Nephron (organoid): ENCODE results near the gene MYT1.

Experiments used
- H3K27ac Mint-ChIP-seq, 3 experiments: 2 replicates each; pipeline ENCODE4 v1.8.0; 2020; ENCODE audit warnings: mixed read lengths in 3 of 3, mild to moderate bottlenecking in 2 of 3, moderate library complexity in 1 of 3
- H3K27me3 Mint-ChIP-seq: 2 replicates; pipeline ENCODE4 v1.8.0; 2021; ENCODE audit warnings: low read depth, mild to moderate bottlenecking, moderate library complexity, mixed read lengths
- H3K36me3 Mint-ChIP-seq: 2 replicates; pipeline ENCODE4 v1.8.0; 2020; ENCODE audit warnings: low read depth, mixed read lengths
- H3K4me1 Mint-ChIP-seq: 2 replicates; pipeline ENCODE4 v1.8.0; 2020; ENCODE audit warnings: mixed read lengths
- H3K4me3 Mint-ChIP-seq, 3 experiments: 2 replicates each; pipeline ENCODE4 v1.8.0; 2020; ENCODE audit warnings: mild to moderate bottlenecking in 3 of 3, mixed read lengths in 3 of 3, moderate library complexity in 2 of 3
- H3K9me3 Mint-ChIP-seq: 2 replicates; pipeline ENCODE4 v1.8.0; 2020; ENCODE audit warnings: mixed read lengths
- CTCF ChIP-seq, 3 experiments: fragments of 200-600 bp; sonication (generic); IDR thresholded peaks; one replicate each; pipeline ENCODE4 v1.5.0; 2021; ENCODE audit warnings: antibody characterized with exemption in 3 of 3; ENCODE audit not compliant: unreplicated experiment in 3 of 3

Gene MYT1

GRCh38 chr20:64240243-64241015, 76.2 kb downstream of the MYT1 start:
- H3K9me3 Mint-ChIP-seq = no peaks in the 10 kb centered on the region
- H3K36me3 Mint-ChIP-seq = no peaks in the 10 kb centered on the region
- no peaks in the 10 kb centered on the region for H3K4me1 Mint-ChIP-seq
- no peak overlapping the region for H3K27ac Mint-ChIP-seq
- TF ChIP-seq CTCF (IDR thresholded peaks at IDR 0.05; ENCODE audit: unreplicated experiment in 3 of 3) = no peak
- peaks cover 7% of the 10 kb centered on the region for H3K27me3 Mint-ChIP-seq
- H3K4me3 Mint-ChIP-seq = no peak overlapping the region

- Mint-ChIP-seq H3K4me1 (no peaks in the 10 kb centered on the region), H3K27me3 (peaks cover 11% of the 10 kb centered on the region), H3K9me3 (no peaks in the 10 kb centered on the region), H3K27ac (no peak overlapping the region), H3K36me3 (no peaks in the 10 kb centered on the region), H3K4me3 (no peak overlapping the region)
- no peak for TF ChIP-seq CTCF (IDR thresholded peaks at IDR 0.05; ENCODE audit: unreplicated experiment in 3 of 3)
These were observed 76.8 kb downstream of the MYT1 start for GRCh38 chr20:64241061-64241460.

GRCh38 chr20:64242003-64242796, 77.9 kb downstream of the MYT1 start:
- Mint-ChIP-seq H3K4me3 (no peak overlapping the region), H3K27me3 (peaks cover 19% of the 10 kb centered on the region), H3K36me3 (no peaks in the 10 kb centered on the region), H3K27ac (no peak overlapping the region), H3K9me3 (no peaks in the 10 kb centered on the region), H3K4me1 (no peaks in the 10 kb centered on the region)
- no peak for TF ChIP-seq CTCF (IDR thresholded peaks at IDR 0.05; ENCODE audit: unreplicated experiment in 3 of 3)

- Mint-ChIP-seq H3K9me3 (no peaks in the 10 kb centered on the region), H3K4me3 (no peak overlapping the region), H3K4me1 (no peaks in the 10 kb centered on the region), H3K36me3 (no peaks in the 10 kb centered on the region), H3K27me3 (peaks cover 19% of the 10 kb centered on the region), H3K27ac (no peak overlapping the region)
- no peak for TF ChIP-seq CTCF (IDR thresholded peaks at IDR 0.05; ENCODE audit: unreplicated experiment in 3 of 3)
These were observed 78.7 kb downstream of the MYT1 start for GRCh38 chr20:64242797-64243475.

- no peak overlapping the region for H3K27ac Mint-ChIP-seq
- no peaks in the 10 kb centered on the region for H3K9me3 Mint-ChIP-seq
- no peaks in the 10 kb centered on the region for H3K36me3 Mint-ChIP-seq
- H3K4me3 Mint-ChIP-seq = no peak overlapping the region
- no peaks in the 10 kb centered on the region for H3K4me1 Mint-ChIP-seq
- no peak for TF ChIP-seq CTCF (IDR thresholded peaks at IDR 0.05; ENCODE audit: unreplicated experiment in 3 of 3)
- peaks cover 20% of the 10 kb centered on the region for H3K27me3 Mint-ChIP-seq
These were observed 80.1 kb downstream of the MYT1 start for GRCh38 chr20:64244281-64244805.
